ENCODE measurements around the gene TWF2. TPM values are rescaled to one million over a fixed set of nuclear protein-coding genes. Genes with fewer than 3 reads are reported as not detected.
"Not testable (repeated sequence)": the region's sequence is repeated elsewhere in the genome, so short reads cannot be mapped to it uniquely, and the experiment has no call there.

Gene TWF2
- polyA plus RNA-seq, 4 donors: 23.1 to 54.1 (median 50.7) TPM

- Histone ChIP-seq H3K4me1 (ENCODE audit: control insufficient read depth in 3 of 3, insufficient read depth in 2 of 3, low read depth in 1 of 3, low read length in 2 of 3) (peaks cover 8 to 51% (median 13%) of the 10 kb centered on the region in 3 donors), H3K4me3 (ENCODE audit: low read depth in 1 of 3, low read length in 3 of 3) (peak overlapping the region in 1 of 3 donors; percentile 96), H3K36me3 (ENCODE audit: control insufficient read depth in 3 of 3, insufficient read depth in 2 of 3, low read depth in 1 of 3, low read length in 3 of 3) (peaks cover 0 to 19% (median 2%) of the 10 kb centered on the region in 3 donors), H3K9me3 (ENCODE audit: control insufficient read depth in 2 of 2, insufficient read depth in 1 of 2, low read depth in 1 of 2, low read length in 1 of 2) (no peaks in the 10 kb centered on the region), H3K27ac (ENCODE audit: low read depth in 1 of 3, low read length in 2 of 3) (peak overlapping the region in 2 of 3 donors; percentile 97 to 99), H3K27me3 (ENCODE audit: control insufficient read depth in 3 of 3, insufficient read depth in 3 of 3, low read length in 3 of 3) (no peaks in the 10 kb centered on the region)
- DNase-seq (no peak), FAIRE-seq (no peak)
- 25 to 42% (median 37%) methylated on average over 2 of the region's 2 CpGs for WGBS, 3 donors
These were observed 40.6 kb upstream of the TWF2 start for GRCh38 chr3:52279596-52279995.

- Histone ChIP-seq H3K27ac (ENCODE audit: low read depth in 1 of 3, low read length in 2 of 3) (peak within 1 kb of the TSS; percentile 95 to 99 (median 97)), H3K4me1 (ENCODE audit: control insufficient read depth in 3 of 3, insufficient read depth in 2 of 3, low read depth in 1 of 3, low read length in 2 of 3) (peaks cover 6 to 41% (median 22%) of the 10 kb centered on the region in 3 donors), H3K27me3 (ENCODE audit: control insufficient read depth in 3 of 3, insufficient read depth in 3 of 3, low read length in 3 of 3) (no peaks in the 10 kb centered on the region), H3K36me3 (ENCODE audit: control insufficient read depth in 3 of 3, insufficient read depth in 2 of 3, low read depth in 1 of 3, low read length in 3 of 3) (peaks cover 0 to 22% (median 2%) of the 10 kb centered on the region in 3 donors), H3K4me3 (ENCODE audit: low read depth in 1 of 3, low read length in 3 of 3) (peak within 1 kb of the TSS; percentile 83 to 96 (median 88)), H3K9me3 (ENCODE audit: control insufficient read depth in 2 of 2, insufficient read depth in 1 of 2, low read depth in 1 of 2, low read length in 1 of 2) (no peaks in the 10 kb centered on the region)
- peak; percentile 92 to 98 for DNase-seq
- 0 to 1% (median 1%) methylated on average over 47 to 58 of the region's 58 CpGs for WGBS, 3 donors
- no peak for FAIRE-seq
These were observed 39.6 kb upstream of the TWF2 start, which contains the start of gene WDR82 for GRCh38 chr3:52278510-52279069. TSS of gene WDR82 (minus strand) at chr3:52278649. CDS start at chr3:52278361, 288 bp downstream.

- no peaks in the 10 kb centered on the region for H3K27me3 ChIP-seq (ENCODE audit: control insufficient read depth in 3 of 3, insufficient read depth in 3 of 3, low read length in 3 of 3)
- WGBS, 3 donors: 0 to 1% (median 0%) methylated on average over 47 to 54 of the region's 54 CpGs
- H3K36me3 ChIP-seq (ENCODE audit: control insufficient read depth in 3 of 3, insufficient read depth in 2 of 3, low read depth in 1 of 3, low read length in 3 of 3): peaks cover 0 to 26% (median 2%) of the 10 kb centered on the region in 3 donors
- FAIRE-seq (no peak), DNase-seq (peak in 1 of 2 donors; percentile 60)
- H3K4me1 ChIP-seq (ENCODE audit: control insufficient read depth in 3 of 3, insufficient read depth in 2 of 3, low read depth in 1 of 3, low read length in 2 of 3): peaks cover 2 to 41% (median 20%) of the 10 kb centered on the region in 3 donors
- no peaks in the 10 kb centered on the region for H3K9me3 ChIP-seq (ENCODE audit: control insufficient read depth in 2 of 2, insufficient read depth in 1 of 2, low read depth in 1 of 2, low read length in 1 of 2)
- H3K27ac ChIP-seq (ENCODE audit: low read depth in 1 of 3, low read length in 2 of 3): peak overlapping the region; percentile 95 to 99 (median 97)
- peak overlapping the region; percentile 83 to 96 (median 88) for H3K4me3 ChIP-seq (ENCODE audit: low read depth in 1 of 3, low read length in 3 of 3)
These were observed 39.1 kb upstream of the TWF2 start for GRCh38 chr3:52277972-52278509.

GRCh38 chr3:52277071-52277964 is 38.4 kb upstream of the TWF2 start:
- DNase-seq: peak; percentile 70 to 77
- WGBS, 3 donors: 0 to 1% (median 1%) methylated on average over 28 of the region's 28 CpGs
- no peaks in the 10 kb centered on the region for H3K27me3 ChIP-seq (ENCODE audit: control insufficient read depth in 3 of 3, insufficient read depth in 3 of 3, low read length in 3 of 3)
- H3K9me3 ChIP-seq (ENCODE audit: control insufficient read depth in 2 of 2, insufficient read depth in 1 of 2, low read depth in 1 of 2, low read length in 1 of 2): no peaks in the 10 kb centered on the region
- peak overlapping the region; percentile 95 to 99 (median 97) for H3K27ac ChIP-seq (ENCODE audit: low read depth in 1 of 3, low read length in 2 of 3)
- FAIRE-seq: no peak
- peaks cover 3 to 34% (median 23%) of the 10 kb centered on the region in 3 donors for H3K4me1 ChIP-seq (ENCODE audit: control insufficient read depth in 3 of 3, insufficient read depth in 2 of 3, low read depth in 1 of 3, low read length in 2 of 3)
- peaks cover 0 to 29% (median 2%) of the 10 kb centered on the region in 3 donors for H3K36me3 ChIP-seq (ENCODE audit: control insufficient read depth in 3 of 3, insufficient read depth in 2 of 3, low read depth in 1 of 3, low read length in 3 of 3)
- H3K4me3 ChIP-seq (ENCODE audit: low read depth in 1 of 3, low read length in 3 of 3): peak overlapping the region; percentile 83 to 96 (median 88)

GRCh38 chr3:52274781-52275180 is 35.8 kb upstream of the TWF2 start:
- not testable (repeated sequence) for FAIRE-seq

GRCh38 chr3:52272831-52273230 is 33.9 kb upstream of the TWF2 start:
- Histone ChIP-seq H3K9me3 (ENCODE audit: control insufficient read depth in 2 of 2, insufficient read depth in 1 of 2, low read depth in 1 of 2, low read length in 1 of 2) (no peaks in the 10 kb centered on the region), H3K36me3 (ENCODE audit: control insufficient read depth in 3 of 3, insufficient read depth in 2 of 3, low read depth in 1 of 3, low read length in 3 of 3) (peaks cover 3 to 50% (median 6%) of the 10 kb centered on the region in 3 donors), H3K4me1 (ENCODE audit: control insufficient read depth in 3 of 3, insufficient read depth in 2 of 3, low read depth in 1 of 3, low read length in 2 of 3) (peaks cover 3 to 21% (median 10%) of the 10 kb centered on the region in 3 donors), H3K27me3 (ENCODE audit: control insufficient read depth in 3 of 3, insufficient read depth in 3 of 3, low read length in 3 of 3) (no peaks in the 10 kb centered on the region), H3K4me3 (ENCODE audit: low read depth in 1 of 3, low read length in 3 of 3) (no peak overlapping the region), H3K27ac (ENCODE audit: low read depth in 1 of 3, low read length in 2 of 3) (peak overlapping the region in 1 of 3 donors; percentile 27)
- WGBS, 3 donors: 53 to 75% (median 61%) methylated on average over 3 of the region's 3 CpGs
- DNase-seq: no peak
- FAIRE-seq: no peak

More at GRCh38 chr3:52274781-52275180, 35.8 kb upstream of the TWF2 start:
- H3K27ac ChIP-seq (ENCODE audit: low read depth in 1 of 3, low read length in 2 of 3): peak overlapping the region in 1 of 3 donors; percentile 26
- H3K27me3 ChIP-seq (ENCODE audit: control insufficient read depth in 3 of 3, insufficient read depth in 3 of 3, low read length in 3 of 3); DNase-seq; H3K4me3 ChIP-seq (ENCODE audit: low read depth in 1 of 3, low read length in 3 of 3); H3K9me3 ChIP-seq (ENCODE audit: control insufficient read depth in 2 of 2, insufficient read depth in 1 of 2, low read depth in 1 of 2, low read length in 1 of 2): not testable (repeated sequence)
- peaks cover 3 to 28% (median 19%) of the 10 kb centered on the region in 3 donors for H3K4me1 ChIP-seq (ENCODE audit: control insufficient read depth in 3 of 3, insufficient read depth in 2 of 3, low read depth in 1 of 3, low read length in 2 of 3)
- H3K36me3 ChIP-seq (ENCODE audit: control insufficient read depth in 3 of 3, insufficient read depth in 2 of 3, low read depth in 1 of 3, low read length in 3 of 3): peaks cover 0 to 37% (median 6%) of the 10 kb centered on the region in 3 donors
- 85 to 92% (median 90%) methylated on average over 18 of the region's 18 CpGs for WGBS, 3 donors

- WGBS, 3 donors: 63 to 78% (median 66%) methylated on average over 9 of the region's 9 CpGs
- Histone ChIP-seq H3K4me1 (ENCODE audit: control insufficient read depth in 3 of 3, insufficient read depth in 2 of 3, low read depth in 1 of 3, low read length in 2 of 3) (peaks cover 3 to 21% (median 10%) of the 10 kb centered on the region in 3 donors), H3K36me3 (ENCODE audit: control insufficient read depth in 3 of 3, insufficient read depth in 2 of 3, low read depth in 1 of 3, low read length in 3 of 3) (peaks cover 3 to 49% (median 6%) of the 10 kb centered on the region in 3 donors), H3K27ac (ENCODE audit: low read depth in 1 of 3, low read length in 2 of 3) (peak overlapping the region in 1 of 3 donors; percentile 28)
- not testable (repeated sequence) for H3K4me3 ChIP-seq (ENCODE audit: low read depth in 1 of 3, low read length in 3 of 3); H3K27me3 ChIP-seq (ENCODE audit: control insufficient read depth in 3 of 3, insufficient read depth in 3 of 3, low read length in 3 of 3); H3K9me3 ChIP-seq (ENCODE audit: control insufficient read depth in 2 of 2, insufficient read depth in 1 of 2, low read depth in 1 of 2, low read length in 1 of 2); FAIRE-seq; DNase-seq
These were observed 33.2 kb upstream of the TWF2 start for GRCh38 chr3:52272172-52272571.

- peaks cover 3 to 21% (median 10%) of the 10 kb centered on the region in 3 donors for H3K4me1 ChIP-seq (ENCODE audit: control insufficient read depth in 3 of 3, insufficient read depth in 2 of 3, low read depth in 1 of 3, low read length in 2 of 3)
- H3K27me3 ChIP-seq (ENCODE audit: control insufficient read depth in 3 of 3, insufficient read depth in 3 of 3, low read length in 3 of 3): no peaks in the 10 kb centered on the region
- H3K36me3 ChIP-seq (ENCODE audit: control insufficient read depth in 3 of 3, insufficient read depth in 2 of 3, low read depth in 1 of 3, low read length in 3 of 3): peaks cover 6 to 52% (median 11%) of the 10 kb centered on the region in 3 donors
- no peak overlapping the region for H3K4me3 ChIP-seq (ENCODE audit: low read depth in 1 of 3, low read length in 3 of 3)
- H3K9me3 ChIP-seq (ENCODE audit: control insufficient read depth in 2 of 2, insufficient read depth in 1 of 2, low read depth in 1 of 2, low read length in 1 of 2): no peaks in the 10 kb centered on the region
- peak overlapping the region in 2 of 3 donors; percentile 56 to 70 for H3K27ac ChIP-seq (ENCODE audit: low read depth in 1 of 3, low read length in 2 of 3)
- FAIRE-seq (no peak), DNase-seq (no peak)
- WGBS, 3 donors: 14 to 38% (median 23%) methylated on average over 9 of the region's 9 CpGs
These were observed 31.3 kb upstream of the TWF2 start for GRCh38 chr3:52270252-52270754.

Measured in small intestine (tissue), 7 donors.